Inflammatory macrophage treated with lipopolysaccharide for 4 hours (primary cell): Measurements from ENCODE around the gene ZNF862.
"Not testable (repeated sequence)": the region's sequence is repeated elsewhere in the genome, so short reads cannot be mapped to it uniquely, and the experiment has no call there.

Source experiments
- DNase-seq: peaks from one replicate; pipeline ENCODE4 v3.0.0-alpha.2; 2020

ZNF862 gene

DNA sequence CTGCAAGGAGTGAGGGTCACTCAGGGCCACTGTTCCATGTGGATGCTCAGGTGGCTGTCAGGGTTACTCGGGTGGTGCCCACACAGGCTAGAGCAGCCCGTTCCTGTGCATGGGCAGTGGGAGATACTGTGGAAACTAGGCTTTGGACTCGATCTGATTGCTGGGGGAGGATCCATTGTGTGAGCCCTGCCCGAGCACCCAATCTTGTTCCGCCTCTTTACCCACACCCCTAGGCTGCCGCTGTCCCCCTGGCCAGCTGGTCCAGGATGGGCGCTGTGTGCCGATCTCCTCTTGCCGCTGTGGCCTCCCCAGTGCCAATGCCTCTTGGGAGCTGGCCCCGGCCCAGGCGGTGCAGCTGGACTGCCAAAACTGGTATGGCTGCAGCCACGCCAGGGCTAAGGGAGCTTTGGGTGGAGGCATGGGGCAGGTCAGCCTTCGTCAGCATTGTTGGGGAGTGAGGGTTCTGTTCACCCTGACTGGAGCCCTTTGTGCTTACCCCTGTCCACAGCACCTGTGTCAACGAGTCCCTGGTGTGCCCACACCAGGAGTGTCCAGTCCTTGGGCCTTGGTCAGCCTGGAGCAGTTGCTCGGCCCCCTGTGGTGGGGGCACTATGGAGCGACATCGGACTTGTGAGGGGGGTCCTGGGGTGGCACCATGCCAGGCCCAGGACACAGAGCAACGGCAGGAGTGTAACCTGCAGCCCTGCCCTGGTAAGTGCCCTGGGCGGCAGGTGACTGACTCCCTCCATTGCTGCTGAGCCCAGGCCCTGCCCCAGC is 12.4 kb upstream of the ZNF862 start:
- no peak for DNase-seq

DNA sequence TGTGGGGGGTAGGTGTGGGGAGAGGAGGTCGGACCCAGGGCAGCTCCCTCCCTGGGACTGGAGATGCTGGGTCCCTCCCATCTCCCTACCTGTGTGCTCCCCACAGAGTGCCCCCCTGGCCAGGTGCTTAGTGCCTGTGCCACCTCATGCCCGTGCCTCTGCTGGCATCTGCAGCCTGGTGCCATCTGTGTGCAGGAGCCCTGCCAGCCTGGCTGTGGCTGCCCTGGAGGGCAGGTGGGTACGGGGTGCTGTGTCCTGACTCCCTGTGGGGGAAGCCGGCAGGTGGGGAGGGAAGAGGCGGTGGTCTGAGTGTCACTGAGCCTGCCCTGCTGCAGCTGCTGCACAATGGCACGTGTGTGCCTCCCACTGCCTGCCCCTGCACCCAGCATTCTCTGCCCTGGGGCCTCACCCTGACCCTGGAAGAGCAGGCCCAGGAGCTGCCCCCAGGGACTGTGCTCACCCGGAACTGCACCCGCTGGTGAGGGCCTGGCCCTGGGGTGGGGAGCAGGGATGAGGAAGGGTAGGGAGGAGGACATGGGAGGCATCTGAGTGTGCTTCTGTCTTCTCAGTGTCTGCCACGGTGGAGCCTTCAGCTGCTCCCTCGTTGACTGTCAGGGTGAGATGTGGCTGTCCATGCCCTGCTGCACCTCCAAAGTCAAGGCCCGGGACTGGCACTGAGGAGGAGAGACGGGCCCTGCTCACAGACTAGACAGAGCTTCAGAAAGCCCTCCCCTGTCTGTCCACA is 11.7 kb upstream of the ZNF862 start:
- no peak for DNase-seq

DNA sequence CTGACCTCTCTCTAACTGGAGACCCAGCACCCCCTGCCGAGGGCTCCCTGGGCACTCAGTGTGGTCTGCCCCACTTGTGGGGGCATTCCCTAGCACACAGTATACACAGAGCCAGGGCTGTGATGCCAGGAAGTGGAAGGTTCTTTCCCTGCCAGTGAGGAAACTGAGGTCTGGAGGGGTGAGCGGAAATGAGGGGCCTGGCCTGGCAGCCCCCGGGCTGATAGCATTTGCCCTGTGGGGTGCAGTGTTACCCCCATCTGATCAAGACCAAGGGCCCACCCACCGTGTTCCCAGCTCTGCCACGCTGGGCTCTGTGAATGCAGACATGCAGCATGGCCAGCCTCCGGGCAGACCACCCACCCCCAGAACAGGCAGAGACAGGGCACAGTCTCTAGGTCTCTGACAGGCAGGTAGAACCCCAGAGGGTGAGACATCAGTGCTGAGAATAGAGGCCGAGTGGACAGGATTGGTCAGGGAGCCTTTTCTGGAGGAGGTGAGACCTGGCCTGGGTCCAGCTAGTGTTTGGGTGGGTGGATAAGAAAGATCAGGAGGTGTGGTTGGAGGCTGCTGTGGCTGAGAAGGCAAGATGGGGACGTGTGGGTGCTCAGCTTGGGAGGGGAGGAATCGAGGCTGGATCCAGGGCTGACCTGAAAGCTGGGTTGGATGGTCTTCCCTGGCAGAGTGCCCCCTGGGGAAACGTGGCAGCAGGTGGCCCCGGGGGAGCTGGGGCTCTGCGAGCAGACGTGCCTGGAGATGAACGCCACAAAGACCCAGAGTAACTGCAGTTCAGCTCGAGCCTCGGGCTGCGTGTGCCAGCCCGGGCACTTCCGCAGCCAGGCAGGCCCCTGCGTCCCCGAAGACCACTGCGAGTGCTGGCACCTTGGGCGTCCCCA is 10.8 kb upstream of the ZNF862 start:
- DNase-seq = no peak

DNA sequence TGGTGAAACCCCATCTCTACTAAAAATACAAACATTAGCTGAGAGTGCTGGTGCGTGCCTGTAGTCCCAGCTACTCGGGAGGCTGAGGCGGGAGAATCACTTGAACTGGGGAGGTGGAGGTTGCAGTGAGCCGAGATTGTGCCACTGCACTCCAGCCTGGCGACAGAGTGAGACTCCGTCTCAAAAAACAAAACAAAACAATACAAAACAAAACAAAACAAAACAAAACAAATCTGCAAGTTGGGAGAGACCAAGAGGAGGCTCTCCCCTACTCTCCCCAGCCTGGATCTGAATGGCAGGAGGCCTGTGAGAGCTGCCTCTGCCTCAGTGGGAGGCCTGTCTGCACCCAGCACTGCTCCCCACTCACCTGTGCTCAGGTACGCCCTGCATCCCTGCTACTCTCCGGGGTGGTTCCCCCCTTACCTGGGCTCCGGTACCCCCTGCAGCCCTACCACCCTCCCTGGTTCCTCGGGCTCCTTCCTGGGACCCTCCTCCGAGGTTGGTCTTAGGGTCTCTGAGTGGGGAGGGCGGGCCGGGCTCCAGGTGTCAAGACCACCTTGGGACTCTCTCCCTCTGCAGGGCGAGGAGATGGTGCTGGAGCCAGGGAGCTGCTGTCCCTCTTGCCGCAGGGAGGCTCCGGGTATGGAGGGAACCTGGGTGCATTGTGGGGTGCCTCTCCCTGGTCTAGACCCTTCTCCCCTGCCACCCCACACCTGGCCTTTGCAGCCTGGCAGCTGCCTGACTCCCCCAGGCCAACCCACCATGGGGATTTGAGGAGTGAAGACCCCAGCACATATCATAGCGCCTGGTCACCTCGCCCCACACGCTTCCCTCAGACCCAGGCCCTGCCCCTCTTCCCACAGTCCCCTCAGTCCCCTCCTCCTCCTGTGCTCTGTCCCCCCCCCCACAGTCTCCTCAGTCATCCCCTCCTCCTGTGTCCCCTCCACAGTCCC is 9.5 kb upstream of the ZNF862 start:
- DNase-seq = no peak

DNA sequence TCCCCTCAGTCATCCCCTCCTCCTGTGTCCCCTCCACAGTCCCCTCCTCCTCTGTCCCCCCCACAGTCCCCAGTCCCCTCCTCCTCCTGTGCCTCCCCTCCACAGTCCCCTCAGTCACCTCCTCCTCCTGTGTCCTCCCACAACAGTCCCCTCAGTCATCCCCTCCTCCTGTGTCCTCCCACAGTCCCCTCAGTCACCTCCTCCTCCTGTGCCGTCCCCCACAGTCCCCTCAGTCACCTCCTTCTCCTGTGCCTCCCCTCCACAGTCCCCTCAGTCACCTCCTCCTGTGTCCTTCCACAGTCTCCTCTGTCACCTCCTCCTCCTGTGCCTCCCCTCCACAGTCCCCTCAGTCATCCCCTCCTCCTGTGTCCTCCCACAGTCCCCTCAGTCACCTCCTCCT is 7.6 kb upstream of the ZNF862 start:
- not testable (repeated sequence) for DNase-seq

DNA sequence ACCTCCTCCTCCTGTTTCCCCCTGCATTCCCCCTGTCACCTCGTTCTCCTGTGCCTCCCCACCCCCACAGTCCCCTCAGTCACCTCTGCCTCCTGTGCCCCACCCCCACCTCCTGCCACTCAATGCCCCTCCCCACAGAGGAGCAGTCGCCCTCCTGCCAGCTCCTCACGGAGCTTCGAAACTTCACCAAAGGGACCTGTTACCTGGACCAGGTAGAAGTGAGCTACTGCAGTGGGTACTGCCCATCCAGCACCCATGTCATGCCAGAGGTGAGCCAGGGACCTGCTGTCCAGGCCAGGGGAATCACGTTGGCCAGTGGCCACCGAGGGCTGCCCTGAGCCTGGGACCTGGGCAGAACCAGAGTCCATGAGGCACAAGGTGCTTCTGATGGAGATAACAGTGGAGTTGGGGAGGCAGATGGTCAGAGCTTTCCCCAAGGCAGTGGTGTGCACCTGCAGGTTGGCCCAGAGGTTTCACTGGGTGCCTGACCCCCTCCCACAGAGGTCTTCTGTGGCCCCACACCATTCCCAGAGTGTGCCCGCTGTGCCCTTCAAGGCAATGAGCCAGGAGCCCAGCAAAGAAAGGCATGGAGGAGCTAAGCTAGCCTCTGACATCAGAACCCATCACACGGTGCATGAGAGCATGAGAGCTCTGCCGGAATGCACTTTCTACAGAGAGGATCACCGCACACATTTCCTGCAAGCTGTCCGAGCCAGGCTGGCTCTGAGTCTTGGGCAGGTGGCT is 7.0 kb upstream of the ZNF862 start:
- no peak for DNase-seq

DNA sequence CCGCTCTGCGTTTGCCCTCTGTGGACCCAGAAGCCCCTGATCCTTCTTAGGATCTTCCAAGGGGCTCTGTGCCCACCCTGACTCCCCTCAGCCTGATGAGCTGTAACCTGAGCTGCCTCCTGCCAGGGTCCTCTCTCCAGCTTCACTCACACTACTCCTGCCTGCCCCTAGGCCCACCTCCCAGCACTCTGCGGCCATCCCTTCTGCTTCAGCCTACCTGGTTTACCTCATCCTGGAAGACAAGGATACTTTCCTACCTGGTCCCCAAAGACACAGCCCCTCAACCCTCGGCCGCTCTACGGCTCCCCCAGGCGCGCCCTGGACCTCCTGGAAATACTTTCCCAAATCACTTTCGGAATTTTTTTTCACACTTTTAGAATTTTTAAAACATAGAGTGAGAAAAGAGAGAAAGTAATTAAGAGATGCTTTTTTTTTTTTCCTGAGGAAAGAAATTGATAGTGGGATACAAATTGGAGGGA is 6.4 kb upstream of the ZNF862 start:
- DNase-seq = no peak

DNA sequence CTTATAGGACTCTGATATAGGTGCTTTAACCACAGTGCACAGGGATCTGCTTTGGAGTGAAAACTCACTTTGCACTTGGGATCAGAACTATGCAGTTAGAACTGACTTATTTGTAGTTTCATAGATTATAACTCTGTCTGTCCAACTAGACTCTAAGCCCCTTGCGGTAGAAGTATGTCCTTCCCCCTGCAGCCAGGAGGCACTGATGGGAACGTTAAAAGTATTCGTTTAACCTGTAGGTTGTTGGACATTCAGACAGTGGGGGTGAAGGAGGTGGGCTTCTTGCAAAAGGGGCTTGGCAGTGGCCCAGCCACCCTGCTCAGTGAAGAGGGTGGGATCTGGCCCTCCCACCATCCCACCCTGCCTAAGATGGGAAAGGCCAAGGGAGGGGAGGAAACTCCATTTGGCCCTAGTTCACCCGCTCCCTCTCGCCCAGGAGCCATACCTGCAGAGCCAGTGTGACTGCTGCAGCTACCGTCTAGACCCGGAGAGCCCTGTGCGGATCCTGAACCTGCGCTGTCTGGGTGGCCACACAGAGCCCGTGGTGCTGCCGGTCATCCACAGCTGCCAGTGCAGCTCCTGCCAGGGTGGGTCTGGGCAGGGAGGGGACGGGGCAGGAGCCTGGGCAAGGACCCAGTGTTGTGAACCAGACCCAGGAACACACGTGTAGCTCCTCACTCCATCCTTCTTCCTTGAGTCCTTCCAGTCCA is 5.7 kb upstream of the ZNF862 start:
- DNase-seq = no peak

DNA sequence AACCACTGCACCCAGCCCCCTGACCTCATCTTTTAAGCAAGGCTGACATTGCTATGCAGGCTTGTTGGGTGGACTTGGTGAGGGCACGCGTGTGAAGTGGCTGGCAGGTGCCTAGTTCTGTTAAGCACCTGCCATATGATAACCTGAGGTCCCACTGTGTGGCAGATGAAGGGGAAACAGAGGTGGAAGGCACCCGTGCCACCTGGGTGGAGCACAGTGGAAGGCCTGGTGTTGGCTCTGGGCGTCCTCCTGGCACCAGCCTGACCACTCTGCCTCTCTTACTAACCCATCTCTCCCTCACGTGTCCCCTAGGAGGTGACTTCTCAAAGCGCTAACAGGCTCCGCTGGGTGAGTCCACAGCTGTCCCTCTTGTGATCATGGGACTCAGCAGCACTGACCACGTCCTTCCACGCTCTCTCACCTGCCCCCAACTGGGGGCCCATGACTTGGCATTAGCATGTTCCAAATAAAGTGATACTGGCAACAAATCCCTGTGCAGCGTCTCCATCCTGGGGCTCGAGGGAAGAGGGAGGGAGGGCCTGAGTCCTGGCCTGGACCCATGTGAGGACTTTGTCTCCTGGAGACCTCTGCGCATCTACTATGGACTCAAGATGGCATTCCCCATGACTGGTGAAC is 4.6 kb upstream of the ZNF862 start:
- DNase-seq = no peak

DNA sequence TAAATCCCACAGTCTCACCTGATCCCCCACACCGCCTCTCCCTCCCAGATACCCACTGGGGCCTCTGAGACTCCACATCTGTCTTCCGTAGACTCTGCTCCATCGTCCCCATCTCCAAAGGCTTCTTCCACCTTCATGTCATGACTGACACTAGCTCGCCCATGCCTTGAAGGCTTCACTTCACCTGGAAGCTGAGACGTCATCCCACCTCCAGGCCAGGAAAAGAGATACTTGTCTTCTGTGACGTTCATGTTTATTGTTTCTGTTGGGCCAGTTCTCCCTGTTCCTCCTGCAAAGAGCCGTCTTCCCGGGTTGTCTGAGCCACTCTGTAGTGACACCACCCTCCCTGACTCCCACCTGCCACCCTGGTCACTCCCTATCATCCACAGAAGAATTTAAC is 3.6 kb upstream of the ZNF862 start:
- no peak for DNase-seq

DNA sequence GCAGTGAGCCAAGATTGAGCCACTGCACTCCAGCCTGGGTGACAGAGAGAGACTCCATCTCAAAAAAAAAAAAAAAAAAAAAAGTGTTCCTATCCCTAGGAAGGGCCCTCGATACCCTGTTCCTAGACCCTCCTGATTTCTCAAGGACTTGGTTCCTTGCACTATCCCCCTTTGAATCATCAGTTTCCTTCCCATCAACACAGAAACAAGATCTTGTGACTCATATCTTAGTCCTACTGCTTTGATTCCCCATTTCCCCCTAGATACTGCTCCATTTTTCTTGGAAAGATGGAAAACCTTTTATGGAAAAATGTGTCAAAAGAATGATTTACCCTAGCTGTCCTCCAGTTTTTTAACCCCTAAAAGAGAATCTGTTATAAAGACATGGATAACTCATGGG is 1.7 kb upstream of the ZNF862 start:
- no peak for DNase-seq

DNA sequence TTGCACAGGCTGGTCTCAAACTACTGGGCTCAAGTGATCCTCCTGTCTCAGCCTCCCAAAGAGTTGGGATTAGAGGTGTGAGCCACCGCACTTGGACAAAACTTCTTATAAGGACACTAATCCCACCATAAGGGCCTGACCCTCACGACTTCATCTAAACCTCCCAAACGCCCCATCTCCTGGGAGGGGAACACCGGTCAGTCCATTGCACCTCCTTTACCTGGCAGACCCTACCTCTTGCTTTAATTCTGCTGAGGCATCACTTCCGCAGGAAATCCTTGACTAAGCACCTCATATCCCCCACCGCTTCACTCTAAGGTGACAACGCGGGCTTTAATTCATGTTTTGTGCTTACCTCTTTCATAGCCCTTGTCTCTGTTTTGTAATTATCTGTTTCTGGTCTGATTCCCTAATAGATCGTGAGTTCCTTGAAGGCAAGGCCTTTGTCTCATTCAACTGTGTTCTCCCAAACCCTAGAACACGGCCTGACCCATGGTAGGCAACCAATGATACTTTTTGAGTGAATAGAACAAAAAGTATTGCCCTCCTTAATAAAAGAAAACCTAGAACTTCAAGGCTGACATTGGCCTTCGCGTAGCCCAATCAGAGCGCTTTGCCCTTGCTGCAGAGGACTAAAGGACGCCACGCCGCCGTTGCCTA is 481 bp upstream of the ZNF862 start:
- no peak for DNase-seq

DNA sequence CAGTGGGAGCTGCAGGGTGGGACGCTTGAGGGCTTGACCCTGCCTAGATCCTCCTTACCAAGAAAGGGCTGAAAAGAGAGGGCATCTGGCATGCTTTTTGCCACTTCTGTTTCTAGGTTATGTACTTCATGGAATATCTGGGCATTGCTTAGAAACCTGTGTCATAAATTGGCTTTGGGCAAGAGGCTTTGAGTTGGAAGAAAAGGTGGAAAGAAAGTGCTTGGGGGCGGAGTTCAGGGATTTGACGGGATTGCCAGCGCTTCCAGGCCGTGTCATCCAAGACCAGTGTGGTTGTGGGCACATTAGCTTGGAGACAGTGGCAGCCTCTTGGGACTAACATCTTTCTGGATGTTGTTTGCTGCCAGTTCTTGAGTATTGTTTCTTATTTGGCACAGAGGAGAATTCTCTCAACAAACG is 825 bp downstream of the ZNF862 start:
- no peak for DNase-seq

DNA sequence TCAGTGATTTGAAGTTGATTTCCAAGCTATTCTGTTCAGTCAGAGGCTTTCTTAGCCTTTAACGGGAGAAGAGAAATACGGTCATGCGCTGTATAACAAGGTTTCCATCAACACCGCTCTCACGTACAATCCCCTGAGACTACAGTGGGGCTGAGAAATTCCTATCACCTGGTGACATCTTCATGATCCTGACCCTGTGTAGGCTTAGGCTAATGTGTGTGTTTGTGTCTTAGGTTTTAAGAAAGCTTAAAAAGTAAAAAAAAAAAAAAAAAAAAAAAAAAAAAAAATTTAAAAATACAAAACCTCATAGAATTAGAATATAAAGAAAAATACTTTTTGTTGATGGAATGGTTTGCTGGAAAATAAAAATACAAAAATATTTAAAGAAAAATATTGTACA is 1.8 kb downstream of the ZNF862 start:
- DNase-seq = no peak

DNA sequence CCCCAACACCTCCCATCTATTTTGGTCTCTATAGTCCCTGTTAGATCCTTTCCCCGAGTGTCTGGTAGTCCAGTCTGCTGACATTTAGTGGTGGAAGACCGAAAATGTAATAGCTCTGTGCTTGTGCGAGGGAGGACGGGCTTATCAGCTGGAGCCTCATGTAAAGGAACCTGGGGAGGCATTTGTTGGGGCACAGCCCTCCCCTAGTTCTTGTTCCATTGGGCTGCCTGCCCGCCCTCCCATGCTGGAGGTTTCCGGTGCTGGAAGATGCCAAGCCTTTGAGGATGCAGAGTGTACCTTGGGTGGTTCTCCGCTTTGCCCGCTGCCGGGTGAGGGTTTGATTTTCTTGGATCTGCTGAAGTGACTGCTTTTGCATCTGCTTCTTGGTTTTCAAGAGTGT is 5.4 kb downstream of the ZNF862 start:
- no peak for DNase-seq

DNA sequence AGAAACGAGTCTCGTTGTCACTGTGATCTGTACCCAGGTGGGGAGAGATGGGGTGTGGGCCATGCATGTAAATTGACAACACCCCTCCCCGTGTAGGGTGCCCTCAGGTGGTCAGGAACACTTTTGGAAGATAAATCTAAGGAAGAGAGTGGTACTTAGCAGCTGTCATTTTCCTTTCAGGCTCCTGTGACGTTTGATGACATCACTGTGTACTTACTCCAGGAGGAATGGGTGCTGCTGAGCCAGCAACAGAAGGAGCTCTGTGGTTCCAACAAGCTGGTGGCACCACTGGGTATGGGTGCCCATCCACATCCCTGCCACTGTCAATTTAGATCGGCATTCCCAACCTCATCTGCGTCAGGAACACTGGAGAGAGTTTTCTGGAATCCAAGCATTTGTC is 6.3 kb downstream of the ZNF862 start:
- DNase-seq = no peak

DNA sequence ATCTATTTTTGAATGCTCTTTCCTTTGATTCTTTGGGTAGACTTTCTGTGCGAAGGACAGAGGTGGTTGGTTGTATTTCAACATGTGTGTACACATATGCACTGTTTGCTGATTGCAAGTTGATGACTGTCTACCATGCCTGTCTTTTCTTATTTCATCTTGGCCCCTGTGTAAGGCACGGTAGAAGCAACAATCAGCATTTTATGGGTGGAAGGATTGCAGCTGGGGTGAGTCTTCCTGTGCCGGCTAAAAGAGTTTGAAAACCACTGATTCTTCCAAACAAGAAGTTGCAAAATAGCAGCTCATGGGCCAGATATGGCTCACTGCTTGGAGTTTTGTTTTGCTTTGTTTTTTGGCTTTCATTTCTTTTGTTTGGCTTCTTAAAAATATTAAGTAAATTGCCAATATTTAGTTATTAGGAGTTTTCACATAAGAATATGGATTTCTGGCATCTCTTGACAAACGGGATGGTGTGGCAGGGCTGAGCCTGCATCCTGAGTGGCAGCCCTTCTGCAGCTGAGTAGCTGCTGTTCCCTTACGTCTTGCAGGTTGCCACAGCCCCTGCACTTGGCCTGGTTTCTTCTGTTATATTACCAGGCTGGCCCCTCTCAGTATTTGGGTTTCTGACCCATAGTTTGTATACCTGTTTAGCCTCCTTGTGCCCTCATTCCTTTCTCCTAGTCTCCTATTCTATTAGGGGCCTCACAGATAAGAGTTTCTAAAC is 7.2 kb downstream of the ZNF862 start:
- no peak for DNase-seq

DNA sequence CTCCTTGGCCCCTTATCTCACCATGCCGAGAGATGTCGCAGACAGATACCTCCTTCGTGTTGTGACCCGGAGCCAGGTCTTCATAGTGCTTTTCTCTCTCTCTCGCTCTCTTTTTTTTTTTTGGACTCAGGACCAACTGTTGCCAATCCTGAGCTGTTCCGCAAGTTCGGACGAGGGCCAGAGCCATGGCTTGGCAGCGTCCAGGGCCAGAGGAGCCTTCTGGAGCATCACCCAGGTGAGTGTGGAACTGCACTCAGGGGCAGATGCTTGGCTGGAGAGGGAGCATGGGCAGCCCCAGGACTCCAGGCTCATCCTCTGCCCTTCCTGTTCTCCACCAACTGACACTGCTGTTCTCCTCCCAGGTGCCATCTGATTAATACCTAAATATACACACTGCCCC is 7.8 kb downstream of the ZNF862 start:
- DNase-seq = no peak

DNA sequence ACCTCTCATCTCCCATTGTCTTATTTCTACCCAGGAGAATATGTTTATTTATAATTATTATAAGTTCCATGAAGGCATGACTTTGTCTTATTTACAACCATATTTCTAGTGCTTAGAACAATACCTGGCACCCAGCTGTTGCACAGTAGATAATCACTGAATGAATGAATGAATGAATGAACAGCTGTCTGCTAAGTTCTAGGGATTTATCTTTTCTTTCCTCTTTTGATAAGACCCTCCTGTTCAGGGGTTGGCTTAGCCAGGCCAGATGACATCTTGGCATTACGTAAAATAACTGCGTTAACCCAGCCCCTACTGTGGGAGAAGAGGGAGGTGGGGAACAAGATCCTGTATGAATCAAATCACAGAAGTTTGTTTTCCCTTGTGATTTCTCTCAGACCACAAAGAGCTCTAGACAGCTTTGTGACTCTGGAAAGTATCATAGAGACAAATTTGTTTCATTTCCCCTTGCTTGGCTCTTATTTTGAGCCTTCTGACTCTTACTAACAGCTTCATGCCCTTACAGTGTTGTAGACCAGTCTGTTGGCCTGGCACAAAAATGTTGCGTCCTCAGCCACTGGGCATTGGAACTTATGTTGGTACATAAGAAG is 8.4 kb downstream of the ZNF862 start:
- DNase-seq = peak; percentile 25
